Kidney epithelial cell (primary cell): Measurements from ENCODE around the gene B3GLCT. TPM values are rescaled to one million over a fixed set of nuclear protein-coding genes. Genes with fewer than 3 reads are reported as not detected.

Source experiments
- DNase-seq: peaks from one replicate; pipeline ENCODE4 v3.0.0-alpha.2; 2010; ENCODE audit warnings: low read depth
- H3K27me3 ChIP-seq: 2 replicates; pipeline ENCODE4 v1.6.0; 2011; ENCODE audit warnings: low read length; ENCODE audit not compliant: control insufficient read depth, insufficient read depth
- H3K36me3 ChIP-seq: 2 replicates; pipeline ENCODE4 v1.5.1; 2011; ENCODE audit warnings: low read length; ENCODE audit not compliant: control insufficient read depth, insufficient read depth
- H3K4me3 ChIP-seq: 2 replicates; pipeline ENCODE4 v1.5.1; 2011; ENCODE audit warnings: low read depth, mild to moderate bottlenecking, control low read depth, low read length
- CTCF ChIP-seq: IDR thresholded peaks from 2 replicates; pipeline ENCODE4 v1.5.1; 2011; ENCODE audit warnings: mild to moderate bottlenecking, moderate library complexity, low read length, control low read depth, inconsistent platforms; ENCODE audit not compliant: insufficient read depth, poor library complexity, severe bottlenecking
- total RNA-seq: library from RNA; depleted of rRNA; stranded (reverse); fragments of >200 nt; gene quantifications from 2 replicates; pipeline ENCODE4 v1.2.3, GENCODE V29; 2015

Gene B3GLCT
- total RNA-seq, 1 donor from 2014 or later = 18.1 TPM

- DNase-seq = no peak
- H3K27me3 ChIP-seq = peaks cover 3% of the 10 kb centered on the region
- TF ChIP-seq CTCF = no peak
- no peaks in the 10 kb centered on the region for H3K36me3 ChIP-seq
- no peak overlapping the region for H3K4me3 ChIP-seq
Observed at GRCh38 chr13:31356991-31357390, 157.2 kb downstream of the B3GLCT start.

- DNase-seq = no peak
- no peak for TF ChIP-seq CTCF
- H3K36me3 ChIP-seq = no peaks in the 10 kb centered on the region
Observed at GRCh38 chr13:31357581-31357980, 157.8 kb downstream of the B3GLCT start.

GRCh38 chr13:31361673-31362072, 161.9 kb downstream of the B3GLCT start:
- no peak for DNase-seq
- Histone ChIP-seq H3K4me3 (no peak overlapping the region), H3K27me3 (no peaks in the 10 kb centered on the region), H3K36me3 (no peaks in the 10 kb centered on the region)
- TF ChIP-seq CTCF = no peak

More at GRCh38 chr13:31357581-31357980, 157.8 kb downstream of the B3GLCT start:
- H3K4me3 ChIP-seq = no peak overlapping the region
- H3K27me3 ChIP-seq = peaks cover under 1% of the 10 kb centered on the region

GRCh38 chr13:31365630-31366029, 165.9 kb downstream of the B3GLCT start:
- no peak for DNase-seq

GRCh38 chr13:31367410-31367809, 167.6 kb downstream of the B3GLCT start:
- H3K36me3 ChIP-seq = no peaks in the 10 kb centered on the region
- H3K4me3 ChIP-seq = no peak overlapping the region
- DNase-seq = no peak
- H3K27me3 ChIP-seq = no peaks in the 10 kb centered on the region
- no peak for TF ChIP-seq CTCF

More at GRCh38 chr13:31365630-31366029, 165.9 kb downstream of the B3GLCT start:
- Histone ChIP-seq H3K27me3 (no peaks in the 10 kb centered on the region), H3K36me3 (no peaks in the 10 kb centered on the region), H3K4me3 (no peak overlapping the region)
- TF ChIP-seq CTCF = no peak

- no peaks in the 10 kb centered on the region for H3K36me3 ChIP-seq
- H3K4me3 ChIP-seq = no peak overlapping the region
- no peak for TF ChIP-seq CTCF
- H3K27me3 ChIP-seq = no peaks in the 10 kb centered on the region
- no peak for DNase-seq
Observed at GRCh38 chr13:31369213-31369612, 169.4 kb downstream of the B3GLCT start.
